ENCODE data around the gene PCGF3.
"Not testable (repeated sequence)": the region's sequence is repeated elsewhere in the genome, so short reads cannot be mapped to it uniquely, and the experiment has no call there.

PCGF3 gene

GRCh38 chr4:683247-683897, 22.3 kb upstream of the PCGF3 start:
- DNase-seq, result no peak

- DNase-seq, result no peak
Observed at GRCh38 chr4:683982-684622, 21.5 kb upstream of the PCGF3 start.

- DNase-seq, result no peak
Observed at GRCh38 chr4:684623-685327, 20.9 kb upstream of the PCGF3 start.

- DNase-seq, result no peak
Observed at GRCh38 chr4:685679-686412, 19.8 kb upstream of the PCGF3 start.

GRCh38 chr4:686413-687040, 19.1 kb upstream of the PCGF3 start:
- no peak for DNase-seq

- DNase-seq, result peak in 1 of 2 donors; percentile 62
Observed at GRCh38 chr4:687048-687970, 18.3 kb upstream of the PCGF3 start.

- DNase-seq, result no peak
Observed at GRCh38 chr4:687971-688853, 17.4 kb upstream of the PCGF3 start.

GRCh38 chr4:688854-689681, 16.6 kb upstream of the PCGF3 start, which contains the start of gene SLC49A3:
Gene SLC49A3 (minus strand): TSS chr4:689151. CDS start chr4:689127, 24 bp downstream.
- peak in 1 of 2 donors; percentile 12 for DNase-seq

- no peak for DNase-seq
Observed at GRCh38 chr4:689723-690122, 15.9 kb upstream of the PCGF3 start.

GRCh38 chr4:692771-693554, 12.7 kb upstream of the PCGF3 start:
- no peak for DNase-seq

- DNase-seq, result not testable (repeated sequence)
Observed at GRCh38 chr4:694341-694940, 11.2 kb upstream of the PCGF3 start.

GRCh38 chr4:699816-700580, 5.6 kb upstream of the PCGF3 start:
- no peak for DNase-seq

GRCh38 chr4:700587-701264, 4.9 kb upstream of the PCGF3 start:
- DNase-seq, result no peak

GRCh38 chr4:702618-703048, 3.0 kb upstream of the PCGF3 start:
- no peak for DNase-seq

- DNase-seq, result no peak
Observed at GRCh38 chr4:703336-704197, 2.1 kb upstream of the PCGF3 start.
